HG03196 (cell line): ENCODE results near the gene NLGN1.

Experiments
- ATAC-seq: cut with Tn5 transposase; IDR thresholded peaks from one replicate; pipeline ENCODE4 v1.9.1; 2021; ENCODE audit not compliant: unreplicated experiment

NLGN1 gene

DNA sequence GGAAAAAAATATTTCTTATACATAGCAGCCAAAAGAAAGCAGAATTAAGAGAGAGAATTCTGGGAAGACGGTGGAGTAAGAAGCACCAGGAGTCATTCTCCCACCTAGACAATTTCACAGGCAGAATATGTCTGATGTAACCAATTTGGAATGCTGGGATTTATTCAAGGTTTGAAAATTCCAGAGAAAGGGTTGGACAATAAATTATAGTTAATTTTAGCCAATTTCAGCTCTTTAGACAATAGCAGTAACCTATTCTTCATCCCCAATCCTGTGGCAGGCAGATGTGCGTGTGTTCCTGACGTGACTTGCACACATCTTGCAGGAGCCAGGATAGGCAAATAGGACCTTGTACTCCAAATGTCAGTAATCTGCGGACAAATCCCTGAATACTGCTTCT, 920.6 kb downstream of the NLGN1 start:
- ATAC-seq: no peak

DNA sequence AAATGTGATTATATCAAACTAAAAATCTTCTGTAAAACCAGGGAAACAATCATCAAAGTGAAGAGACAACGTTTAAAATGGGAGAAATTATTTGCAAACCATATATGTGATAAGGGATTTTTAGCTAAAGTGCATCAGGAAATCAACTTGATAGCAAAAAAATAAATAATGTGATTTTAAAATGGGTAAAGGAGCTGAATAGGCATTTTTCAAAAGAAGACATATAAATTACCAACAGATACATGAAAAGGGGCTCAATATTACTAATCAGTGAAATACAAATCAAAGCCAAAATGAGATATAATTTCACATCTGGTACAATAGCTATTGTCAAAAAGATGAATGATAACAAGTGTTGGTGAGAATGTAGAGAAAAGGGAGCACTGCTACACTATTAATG, 924.0 kb downstream of the NLGN1 start:
- ATAC-seq: no peak

DNA sequence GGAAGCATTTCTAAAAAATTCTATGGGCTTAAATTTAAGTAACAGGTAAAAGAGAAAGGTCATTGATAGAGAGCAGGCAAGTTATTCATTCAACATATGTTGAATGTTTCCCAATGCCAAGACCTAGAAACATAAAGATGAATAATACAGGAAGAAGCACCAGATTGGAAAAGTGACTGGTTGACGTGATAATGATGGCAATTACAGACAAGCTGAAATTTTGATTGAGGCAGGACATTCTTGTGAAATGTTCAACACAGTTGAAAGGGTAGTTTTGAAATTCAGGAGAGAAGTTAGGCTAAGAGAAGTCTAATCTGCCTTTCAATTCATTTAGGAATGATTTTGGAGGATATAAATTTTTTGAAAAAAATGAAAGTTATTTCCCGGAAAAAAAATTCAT, 925.2 kb downstream of the NLGN1 start:
- no peak for ATAC-seq

DNA sequence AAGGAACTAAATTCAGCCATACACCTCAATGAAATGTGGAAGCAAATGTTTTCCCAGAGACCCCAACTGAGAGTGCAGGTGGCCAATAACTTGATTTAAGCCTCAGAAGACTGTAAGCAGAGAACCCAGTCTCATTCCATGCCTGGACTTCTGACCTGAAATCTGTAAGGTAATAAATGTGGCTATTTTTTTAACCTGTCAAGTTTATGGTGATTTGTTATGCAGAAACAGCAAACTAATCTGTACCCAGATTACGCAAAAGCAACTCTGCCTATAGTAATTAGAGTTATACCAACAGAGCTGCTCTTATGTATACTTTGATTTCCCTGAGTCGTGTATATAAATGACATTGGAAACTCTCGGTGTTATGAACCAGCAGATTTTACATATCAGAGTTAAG, 927.6 kb downstream of the NLGN1 start:
- ATAC-seq: no peak

DNA sequence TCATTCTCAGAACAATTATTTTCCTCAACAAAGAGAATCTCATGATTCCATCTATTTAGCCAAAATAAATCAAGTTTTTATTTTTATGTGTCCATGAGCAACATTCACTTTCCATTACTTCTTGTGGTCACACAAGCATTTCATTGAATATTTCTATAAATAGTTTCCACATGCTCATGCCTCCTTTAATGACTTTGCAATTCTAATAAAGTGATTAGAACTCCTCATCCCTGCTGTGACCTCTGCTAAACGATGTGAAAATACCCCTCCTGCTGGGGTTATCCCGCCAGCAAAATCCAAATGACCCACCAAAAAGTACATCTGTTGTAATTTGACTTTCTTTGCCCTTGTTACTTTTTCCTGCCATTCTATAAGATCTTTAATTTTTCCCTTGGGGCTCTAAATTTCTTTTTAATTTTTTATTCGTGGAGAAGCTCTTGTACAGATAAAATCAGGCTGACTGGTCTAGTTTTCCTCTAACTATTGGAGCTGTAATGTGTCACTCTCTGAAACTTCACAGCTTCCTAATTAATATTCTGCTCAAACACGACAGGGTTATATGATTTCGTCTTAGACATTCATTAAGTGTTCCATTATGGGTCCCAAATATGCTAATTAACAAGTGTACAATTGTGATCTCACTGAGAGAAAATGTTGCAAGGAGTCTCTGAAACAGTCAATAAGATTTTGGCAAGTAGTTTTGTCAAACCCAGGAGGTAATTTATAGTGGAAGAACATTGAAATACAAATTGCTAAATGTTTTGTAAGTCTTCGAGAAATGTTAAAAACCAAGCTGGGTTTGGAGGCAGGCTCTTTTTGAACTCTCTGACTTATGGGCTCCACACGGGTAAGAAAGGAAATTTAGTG, 928.5 kb downstream of the NLGN1 start:
- no peak for ATAC-seq

DNA sequence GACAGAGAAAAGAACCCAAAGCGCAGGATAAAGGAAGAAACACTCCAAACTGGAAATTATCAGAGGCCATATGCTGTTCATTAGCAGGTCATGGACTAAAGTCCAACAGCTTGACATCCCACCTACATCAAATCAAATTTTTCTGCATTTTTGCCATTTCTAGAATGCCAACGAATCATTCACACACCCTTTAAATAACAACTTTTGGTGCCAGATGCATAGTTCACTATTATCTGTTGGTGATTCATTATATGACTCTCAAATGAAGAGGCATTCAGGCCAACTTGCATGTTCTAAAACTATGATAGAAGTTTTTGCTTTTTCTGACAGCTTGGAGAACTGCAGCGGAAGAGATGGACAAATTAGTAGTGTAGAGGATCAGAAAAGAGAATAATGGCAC, 931.8 kb downstream of the NLGN1 start:
- no peak for ATAC-seq

DNA sequence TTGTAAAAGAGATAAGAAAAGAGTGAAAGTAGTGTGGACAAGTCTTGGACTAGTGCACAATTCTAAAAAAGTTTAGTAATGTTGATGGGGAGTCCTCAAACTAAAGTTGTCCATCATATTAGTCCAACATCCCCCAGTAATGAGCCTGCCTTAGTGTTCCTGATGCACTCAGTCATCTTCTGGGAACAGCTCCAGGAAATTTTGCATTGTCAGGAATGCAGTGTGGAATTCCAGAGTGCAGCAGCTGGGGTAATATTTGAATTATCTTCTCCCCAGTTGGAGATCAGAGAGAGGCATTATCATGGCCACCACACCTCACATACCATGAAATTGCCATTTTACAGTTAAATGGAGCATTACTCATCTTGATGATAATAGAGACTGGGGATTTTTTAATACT, 932.8 kb downstream of the NLGN1 start:
- no peak for ATAC-seq

DNA sequence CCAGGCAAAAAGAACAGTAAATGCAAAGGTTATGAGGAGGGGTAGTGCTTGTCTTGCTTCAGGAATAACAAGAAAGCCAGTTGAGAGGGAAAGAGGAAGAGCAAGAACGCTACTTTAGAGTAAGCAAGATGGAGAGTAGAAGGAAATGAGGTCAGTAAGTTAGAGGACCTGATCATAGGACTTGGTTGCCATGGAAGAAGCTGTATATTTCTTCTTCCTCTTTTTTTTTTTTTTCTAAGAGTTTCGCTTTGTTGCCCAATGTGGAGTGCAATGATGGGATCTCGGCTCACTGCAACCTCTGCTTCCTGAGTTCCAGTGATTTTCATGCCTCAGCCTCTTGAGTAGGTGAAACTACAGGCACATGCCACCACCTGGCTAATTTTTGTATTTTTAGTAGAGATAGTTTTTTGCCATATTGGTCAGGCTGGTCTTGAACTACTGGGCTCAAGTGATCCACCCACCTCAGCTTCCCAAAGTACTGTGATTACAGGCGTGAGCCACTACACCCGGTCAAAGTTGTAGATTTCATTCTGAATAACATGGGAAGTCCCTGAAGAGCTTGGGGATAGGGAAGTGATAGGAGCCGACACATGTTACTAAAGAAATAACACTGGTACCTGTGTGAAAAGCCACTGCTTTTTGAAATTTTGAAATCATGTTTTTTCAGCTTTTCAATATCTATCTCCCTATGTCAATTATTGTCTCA, 933.7 kb downstream of the NLGN1 start:
- no peak for ATAC-seq

DNA sequence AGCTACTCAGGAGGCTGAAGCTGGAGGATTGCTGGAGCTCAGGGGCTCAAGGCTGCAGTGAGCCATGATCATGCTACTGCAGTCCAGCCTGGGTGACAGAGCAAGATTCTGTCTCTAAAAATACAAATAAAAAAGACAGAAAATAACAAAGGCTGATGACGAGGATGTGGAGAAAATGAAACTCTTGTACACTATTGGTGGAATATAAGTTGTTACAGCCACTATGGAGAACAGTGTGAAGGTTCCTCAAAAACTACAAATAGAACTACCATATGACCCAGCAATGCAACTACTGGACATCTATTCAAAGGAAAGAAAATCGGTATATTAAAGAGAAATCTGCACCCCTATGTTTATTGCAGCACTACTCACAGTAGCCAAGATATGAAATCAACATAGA, 934.8 kb downstream of the NLGN1 start:
- no peak for ATAC-seq

DNA sequence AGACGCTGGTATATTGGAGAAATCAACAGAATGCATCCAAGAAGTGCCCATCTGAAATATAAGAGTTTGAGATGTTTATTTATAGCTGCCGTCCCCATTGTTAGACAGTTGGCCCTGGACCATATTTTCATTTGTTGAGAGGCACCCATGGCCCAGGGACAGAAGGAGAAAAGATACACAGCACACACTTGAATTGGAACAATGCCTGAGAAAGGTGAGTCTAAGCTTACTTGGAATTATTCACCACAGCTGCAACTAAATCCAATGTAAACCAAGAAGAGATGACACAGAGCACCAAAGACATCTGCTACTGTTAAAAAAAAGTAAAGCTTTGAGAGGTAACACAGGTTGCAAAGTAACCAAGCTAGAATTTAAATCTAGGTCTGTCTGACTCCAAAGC, 936.1 kb downstream of the NLGN1 start:
- ATAC-seq: no peak

DNA sequence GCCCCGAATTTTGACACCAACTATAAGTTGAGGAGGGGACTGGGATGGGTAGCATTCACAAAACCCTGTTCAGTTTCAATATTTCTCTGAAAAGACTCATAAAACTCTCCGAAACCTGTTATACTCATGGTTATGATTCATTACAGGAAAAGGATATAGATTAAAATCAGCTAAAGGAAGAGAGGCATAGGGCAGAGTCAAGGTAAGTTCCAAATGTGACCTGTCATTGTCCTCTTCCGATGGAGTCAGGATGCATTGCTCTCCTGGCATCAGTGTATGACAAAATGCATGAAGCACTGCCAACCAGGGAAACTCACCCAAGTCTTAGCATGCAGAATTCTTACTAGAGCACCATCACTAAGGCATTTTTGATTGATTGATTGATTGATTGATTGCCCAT, 936.6 kb downstream of the NLGN1 start:
- no peak for ATAC-seq

DNA sequence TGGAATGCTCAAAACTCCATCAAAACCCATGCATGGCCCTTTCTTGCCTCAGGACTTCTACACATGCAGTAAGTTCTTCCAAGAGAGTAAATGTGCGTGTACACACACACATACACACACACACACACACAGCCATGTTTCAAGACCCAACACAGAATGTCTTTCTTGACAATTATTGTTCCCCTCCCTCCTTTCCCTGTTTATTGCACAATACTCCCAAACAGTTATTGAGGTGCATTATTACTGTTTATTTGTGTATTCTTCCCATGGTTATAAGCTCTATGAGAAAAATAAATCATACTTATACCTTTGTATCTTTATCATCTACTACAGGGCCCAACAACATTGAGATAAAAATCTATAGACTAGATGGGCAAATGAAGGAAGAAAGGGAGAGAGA, 937.8 kb downstream of the NLGN1 start:
- no peak for ATAC-seq

DNA sequence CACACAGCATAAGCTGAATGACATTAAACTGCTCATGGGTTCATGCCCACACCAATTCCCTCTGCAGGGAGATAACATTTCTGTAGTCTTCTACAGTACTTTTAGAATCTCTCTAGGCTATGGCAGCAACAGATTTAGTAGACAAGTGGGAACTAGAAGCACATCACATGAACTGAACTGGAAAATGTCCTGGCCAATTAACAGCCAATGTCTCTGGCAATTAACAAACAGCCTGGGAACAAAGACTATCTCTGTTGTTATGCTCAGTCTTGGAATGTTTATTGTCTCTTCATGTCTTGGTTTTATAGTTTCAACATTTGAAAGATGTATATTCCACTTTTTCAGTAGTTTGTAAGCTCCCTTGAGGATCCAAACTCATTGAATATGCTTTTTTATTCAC, 938.4 kb downstream of the NLGN1 start:
- no peak for ATAC-seq
